COLO668 (cell line): ENCODE results near the gene NXPH1.
"Not testable (repeated sequence)": the region's sequence is repeated elsewhere in the genome, so short reads cannot be mapped to it uniquely, and the experiment has no call there.

Experiments
- DNase-seq: peaks from one replicate; lab custom pipeline; 2025; ENCODE audit not compliant: unreplicated experiment; lab: John Stamatoyannopoulos, UW

NXPH1 gene

DNA sequence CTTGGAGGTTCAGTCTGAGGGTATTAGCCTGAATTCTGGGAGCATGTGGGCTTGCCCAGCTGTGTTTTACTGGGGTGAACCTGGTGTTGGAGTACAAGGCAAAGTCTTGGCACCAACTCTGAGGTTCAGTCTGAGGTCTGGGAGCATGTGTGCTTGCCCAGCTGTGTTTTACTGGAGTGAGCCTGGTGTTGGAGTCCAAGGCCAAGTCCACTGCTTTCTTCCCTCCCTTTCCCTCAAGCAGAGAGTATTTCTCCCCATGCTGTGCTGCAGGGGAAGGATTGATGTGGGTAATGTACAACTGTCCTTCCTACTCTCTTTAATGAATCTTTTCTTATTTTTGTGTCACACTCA is 236.1 kb downstream of the NXPH1 start:
- DNase-seq: no peak

DNA sequence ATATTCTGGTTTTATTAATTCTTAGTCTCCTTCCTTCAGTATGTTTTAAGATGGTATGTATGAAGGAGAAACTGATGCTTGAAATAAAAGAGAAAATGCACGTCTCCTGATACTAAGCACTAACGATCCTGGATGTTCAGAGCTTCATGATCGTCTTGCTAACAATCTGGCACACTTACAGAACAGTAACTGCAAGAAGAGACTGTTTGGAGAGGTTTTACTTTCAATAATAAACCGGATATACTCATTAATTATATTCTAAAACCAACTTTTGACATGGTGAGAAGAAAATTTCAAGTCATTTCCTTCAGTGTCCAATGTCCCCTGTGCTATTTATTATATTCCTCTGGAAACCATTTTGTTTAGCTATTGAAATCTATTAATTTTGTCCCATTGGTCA is 251.0 kb downstream of the NXPH1 start:
- no peak for DNase-seq

GRCh38 chr7:8699875-8700624 is 266.6 kb downstream of the NXPH1 start:
- no peak for DNase-seq

- no peak for DNase-seq
Measured at GRCh38 chr7:8702807-8703206, 269.4 kb downstream of the NXPH1 start.

- DNase-seq: no peak
Measured at GRCh38 chr7:8710124-8710523, 276.7 kb downstream of the NXPH1 start.

DNA sequence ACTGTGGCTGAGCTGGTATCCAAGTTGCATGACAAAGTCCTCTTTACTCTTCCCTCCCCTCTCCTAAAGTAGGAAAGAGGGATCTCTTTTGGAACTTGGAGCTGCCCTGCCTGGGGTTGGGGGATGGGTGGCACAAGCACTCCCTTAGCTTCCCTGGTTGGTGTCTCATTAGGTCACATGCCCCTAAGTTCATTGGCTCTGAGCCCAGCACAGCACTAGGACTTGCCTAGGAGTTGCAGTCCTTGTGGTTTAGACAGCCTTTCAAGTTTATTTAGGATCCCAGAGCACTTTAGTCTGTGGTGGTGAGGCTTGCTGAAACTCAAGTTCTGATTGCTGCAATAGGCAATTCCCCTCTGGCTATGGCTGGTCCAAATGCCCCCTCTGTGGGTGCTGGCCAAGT is 281.4 kb downstream of the NXPH1 start:
- peak; percentile 22 for DNase-seq

GRCh38 chr7:8719102-8719501 is 285.7 kb downstream of the NXPH1 start:
- peak; percentile 80 for DNase-seq

DNA sequence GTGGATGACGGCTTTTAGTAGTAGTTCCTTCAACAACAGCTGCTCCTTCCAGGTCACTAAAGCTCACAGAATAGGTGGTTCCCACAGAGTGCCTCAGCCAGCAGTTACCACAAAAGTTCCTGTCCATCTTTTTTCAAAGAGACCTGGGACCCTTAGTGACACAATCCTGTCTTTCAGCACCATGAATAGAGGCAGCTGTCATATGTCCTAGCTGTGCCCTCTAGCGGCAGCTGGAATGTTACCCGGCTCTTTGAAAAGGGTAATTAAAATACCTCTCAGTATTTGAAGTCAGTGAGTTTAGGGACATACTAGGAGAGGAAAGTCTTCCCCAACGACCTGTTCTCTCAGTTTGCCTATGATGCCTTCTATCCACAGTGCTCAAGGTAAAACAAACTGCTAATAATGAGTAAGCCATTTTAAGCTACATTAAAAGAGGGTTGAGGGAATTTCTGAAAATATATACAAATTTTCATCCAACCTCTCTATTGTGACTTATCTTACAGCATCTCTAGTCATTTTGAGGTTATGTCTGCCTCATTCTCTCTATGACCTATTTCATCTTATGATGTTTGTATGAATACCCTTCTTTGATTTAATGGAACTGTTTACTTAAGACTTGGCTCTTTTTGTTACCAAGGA is 290.8 kb downstream of the NXPH1 start:
- DNase-seq: peak; percentile 86

DNA sequence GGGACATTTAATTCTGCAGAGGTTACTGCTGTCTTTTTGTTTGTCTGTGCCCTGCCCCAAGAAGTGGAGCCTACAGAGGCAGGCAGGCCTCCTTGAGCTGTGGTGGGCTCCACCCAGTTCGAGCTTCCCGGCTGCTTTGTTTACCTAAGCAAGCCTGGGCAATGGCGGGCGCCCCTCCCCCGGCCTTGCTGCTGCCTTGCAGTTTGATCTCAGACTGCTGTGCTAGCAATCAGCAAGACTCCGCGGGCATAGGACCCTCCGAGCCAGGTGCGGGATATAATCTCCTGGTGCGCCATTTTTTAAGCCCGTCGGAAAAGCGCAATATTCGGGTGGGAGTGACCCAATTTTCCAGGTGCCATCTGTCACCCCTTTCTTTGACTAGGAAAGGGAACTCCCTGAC is 298.3 kb downstream of the NXPH1 start:
- not testable (repeated sequence) for DNase-seq

- DNase-seq: no peak
Measured at GRCh38 chr7:8739837-8740236, 306.4 kb downstream of the NXPH1 start.

DNA sequence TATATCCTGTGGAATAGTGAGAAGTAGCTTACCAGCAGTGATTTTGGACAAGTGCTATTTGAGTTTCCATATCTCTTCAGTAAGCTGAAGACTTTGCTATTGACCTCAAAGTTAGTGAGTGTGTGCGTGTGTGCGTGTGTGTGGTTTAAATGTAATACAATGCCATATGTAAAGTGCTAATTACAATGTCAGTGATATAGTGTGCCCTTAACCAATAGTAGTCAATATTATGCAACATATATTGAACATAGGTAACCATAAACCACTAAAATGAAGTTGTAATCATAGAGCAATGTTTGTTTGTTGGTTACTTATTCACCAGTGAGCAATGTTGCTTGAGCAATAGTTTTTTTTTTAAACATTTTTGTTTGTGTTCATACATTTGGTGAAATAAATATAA is 309.4 kb downstream of the NXPH1 start:
- no peak for DNase-seq

GRCh38 chr7:8747338-8747737 is 313.9 kb downstream of the NXPH1 start:
- no peak for DNase-seq

GRCh38 chr7:8751557-8752231 is 318.3 kb downstream of the NXPH1 start:
- DNase-seq: peak; percentile 62

- DNase-seq: no peak
Measured at GRCh38 chr7:8753355-8753754, 319.9 kb downstream of the NXPH1 start.

DNA sequence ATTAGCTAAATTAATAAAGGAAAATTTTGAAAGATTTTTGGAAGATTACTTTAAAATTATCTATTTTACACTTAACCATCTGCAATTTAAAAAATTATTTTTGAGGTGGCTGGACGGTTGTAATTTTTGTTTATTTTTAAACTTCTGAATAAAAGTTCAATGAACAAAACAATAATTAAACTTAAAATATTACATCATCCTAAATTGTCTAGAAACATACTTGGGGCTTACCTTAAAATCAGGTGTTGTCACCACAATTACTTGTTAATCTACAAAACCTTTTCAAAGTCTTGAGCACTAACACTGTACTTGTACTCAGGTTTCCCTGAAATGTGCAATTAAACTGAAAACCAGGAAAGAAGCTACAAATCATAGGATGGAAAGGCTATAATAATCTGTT is 328.3 kb downstream of the NXPH1 start:
- no peak for DNase-seq

DNA sequence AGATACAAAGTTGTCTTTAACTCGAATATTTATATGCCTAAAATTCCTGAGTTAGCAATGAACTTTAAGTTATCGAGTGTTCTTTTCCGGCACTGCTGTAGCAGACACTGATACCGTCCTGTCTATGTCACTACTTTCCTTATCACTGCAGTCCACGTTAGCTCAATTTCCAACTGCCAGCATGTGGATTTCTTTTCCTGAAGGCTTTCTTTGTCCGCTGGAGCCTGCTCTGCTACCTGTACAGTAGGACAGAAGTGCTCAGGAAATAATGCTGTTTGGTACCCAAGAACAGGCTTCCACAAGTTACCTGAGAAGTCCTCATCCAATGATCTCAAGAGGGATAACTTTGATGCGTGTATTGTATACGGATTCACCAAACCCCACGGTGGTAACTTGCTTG is 329.4 kb downstream of the NXPH1 start:
- no peak for DNase-seq

DNA sequence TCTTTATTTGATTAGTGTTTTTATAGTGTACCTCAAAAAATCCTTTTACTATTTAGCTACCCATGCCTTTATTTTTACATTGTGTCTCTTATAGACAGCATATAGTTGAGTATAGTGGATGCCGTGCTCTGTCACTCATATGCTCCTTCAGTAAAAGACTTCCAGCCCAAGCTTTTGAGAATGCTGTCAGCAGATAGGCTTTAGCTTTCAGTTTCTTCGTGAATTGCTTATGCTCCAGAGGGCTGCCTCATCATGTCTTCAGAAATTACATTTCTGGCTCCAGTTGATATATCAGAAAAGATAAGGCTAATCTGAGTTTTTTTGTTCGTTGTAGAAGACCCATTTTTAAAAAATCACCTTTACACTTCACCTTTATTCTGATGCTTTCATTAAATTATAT is 332.0 kb downstream of the NXPH1 start:
- no peak for DNase-seq

GRCh38 chr7:8773518-8773917 is 340.1 kb downstream of the NXPH1 start:
- DNase-seq: no peak

DNA sequence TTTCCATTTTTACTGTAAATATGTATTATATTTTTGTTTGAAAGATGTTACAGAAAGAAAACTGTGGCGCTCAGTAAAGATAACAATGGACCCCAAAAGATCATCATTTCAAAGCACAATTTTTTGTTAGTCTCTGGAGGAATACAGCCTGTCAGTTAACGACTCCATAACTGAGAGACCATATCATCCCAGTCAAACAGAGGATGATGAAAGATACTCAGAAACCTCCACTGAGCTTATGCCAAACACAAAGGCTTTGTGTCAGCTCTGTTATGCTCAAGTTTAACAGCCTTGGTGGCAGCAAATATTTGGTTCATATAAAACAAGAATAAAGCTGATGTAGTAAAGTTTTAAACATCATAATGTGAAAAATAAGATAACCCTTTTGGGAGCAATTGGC is 345.1 kb downstream of the NXPH1 start:
- DNase-seq: no peak

- DNase-seq: no peak
Measured at GRCh38 chr7:8781166-8781565, 347.8 kb downstream of the NXPH1 start.

GRCh38 chr7:8783229-8783628 is 349.8 kb downstream of the NXPH1 start:
- DNase-seq: no peak

DNA sequence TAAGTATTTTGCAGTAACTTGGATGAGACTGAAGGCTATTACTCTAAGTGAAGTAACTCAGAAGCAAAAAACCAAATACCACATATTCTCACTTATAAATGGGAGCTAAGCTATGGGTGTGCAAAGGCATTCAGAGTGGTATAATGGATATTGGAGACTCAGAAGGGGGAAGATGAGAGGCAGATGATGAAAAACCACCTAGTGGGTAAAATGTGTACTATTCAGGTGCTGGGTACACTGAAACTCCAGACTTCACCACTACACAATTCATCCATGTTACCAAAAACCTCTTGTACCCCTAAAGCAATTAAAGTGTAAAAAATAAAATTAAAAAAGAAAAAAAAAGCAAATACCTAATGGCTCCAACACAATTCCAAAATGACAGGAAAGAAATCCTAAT is 351.7 kb downstream of the NXPH1 start:
- no peak for DNase-seq
